ENCODE data around the gene CHFR.
"Not testable (repeated sequence)": the region's sequence is repeated elsewhere in the genome, so short reads cannot be mapped to it uniquely, and the experiment has no call there.

Gene CHFR

DNA sequence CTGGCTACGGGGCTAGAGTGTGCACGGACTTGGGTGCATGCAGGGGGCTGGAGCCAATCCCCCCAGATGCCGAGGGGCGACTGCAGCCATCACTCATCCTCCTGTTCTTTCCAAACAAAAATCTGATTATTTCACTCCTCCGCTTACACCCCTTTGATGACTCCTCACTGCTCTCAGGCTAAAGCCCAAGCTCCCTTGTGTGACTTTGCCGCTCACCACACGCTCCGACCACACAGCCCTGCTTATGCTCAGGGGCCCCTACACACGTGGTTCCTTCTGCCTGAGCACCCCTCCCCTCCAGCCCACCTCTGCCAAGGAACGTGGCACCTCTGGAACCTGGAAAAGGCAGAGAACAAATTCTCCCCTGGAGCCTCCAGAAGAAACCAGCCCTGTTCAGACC is 13.7 kb downstream of the CHFR start:
- no peak for DNase-seq

DNA sequence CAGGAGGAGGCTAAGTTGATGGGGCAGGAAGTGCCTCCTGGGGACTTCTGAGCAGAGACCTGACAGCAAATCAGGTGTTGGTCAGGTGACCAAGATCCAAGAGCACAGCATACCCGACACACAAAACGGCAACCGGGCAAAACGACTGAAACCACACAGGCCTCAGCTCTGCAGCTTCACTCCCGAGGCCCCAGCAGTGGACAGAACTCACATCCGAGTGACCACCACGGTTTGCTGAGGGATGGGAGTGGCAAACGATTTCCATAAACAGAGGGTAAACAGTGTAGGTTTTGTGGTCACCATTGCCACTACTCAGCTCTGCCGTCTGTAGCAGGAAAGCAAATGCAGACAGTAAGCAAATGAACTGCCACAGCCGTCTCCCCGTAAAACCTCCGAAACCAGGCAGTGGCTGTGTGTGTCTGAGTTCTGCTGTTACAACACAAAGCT is 14.4 kb downstream of the CHFR start:
- no peak for DNase-seq

DNA sequence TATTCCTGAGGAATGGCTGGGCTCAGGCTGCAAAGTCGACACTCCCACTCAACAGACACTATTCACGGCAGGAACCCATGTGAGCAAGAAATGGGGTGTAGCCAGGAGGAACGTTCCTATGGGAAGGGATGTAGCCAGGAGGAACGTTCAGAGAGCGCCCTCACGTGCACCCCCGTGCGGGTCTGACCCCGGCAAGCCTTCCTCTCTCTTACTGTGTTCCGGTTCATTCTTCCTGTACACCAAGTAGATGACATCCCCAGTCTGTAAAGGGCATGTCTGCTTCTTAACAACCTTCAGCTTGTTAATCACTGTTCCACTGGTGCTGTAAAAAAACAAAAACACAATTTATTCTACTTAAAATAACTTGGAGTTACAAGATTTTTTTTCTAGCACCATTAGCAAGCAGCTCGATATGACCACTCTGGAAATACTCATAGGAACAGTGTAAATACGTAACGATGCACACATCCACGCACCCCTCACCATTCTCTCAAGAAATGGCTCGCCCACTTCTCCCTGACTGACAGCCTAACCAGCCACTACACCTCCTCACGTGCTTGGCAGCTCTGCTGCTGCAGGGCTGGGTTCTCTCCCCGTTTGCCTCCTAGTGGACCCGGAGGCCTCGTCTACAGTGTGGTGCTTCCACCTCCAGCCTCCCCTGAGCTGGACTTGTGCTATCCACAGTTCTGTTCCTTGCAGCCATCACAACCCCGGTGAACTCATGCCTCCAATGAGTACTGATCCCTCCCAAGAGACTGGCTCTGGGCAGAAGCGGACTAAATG is 15.1 kb downstream of the CHFR start:
- no peak for DNase-seq

DNA sequence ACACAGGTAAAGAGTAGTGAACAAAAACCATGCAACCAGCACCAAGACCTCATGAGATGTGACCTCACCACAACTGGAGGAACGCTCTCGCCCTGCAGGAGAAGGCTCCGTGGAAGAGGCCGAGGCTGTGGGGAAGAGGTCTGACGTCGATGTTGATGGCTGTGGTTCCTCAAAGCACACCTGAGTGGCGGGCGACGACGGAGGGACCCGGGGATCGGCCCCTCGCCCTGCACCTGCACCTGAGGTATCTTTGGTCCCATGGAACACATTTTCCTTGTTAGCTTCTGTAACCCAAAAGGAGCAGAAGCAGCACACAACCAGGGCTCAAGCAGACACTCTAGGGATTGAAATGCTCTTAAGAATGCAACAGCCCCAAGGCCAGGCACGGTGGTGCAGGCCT is 17.9 kb downstream of the CHFR start:
- no peak for DNase-seq

DNA sequence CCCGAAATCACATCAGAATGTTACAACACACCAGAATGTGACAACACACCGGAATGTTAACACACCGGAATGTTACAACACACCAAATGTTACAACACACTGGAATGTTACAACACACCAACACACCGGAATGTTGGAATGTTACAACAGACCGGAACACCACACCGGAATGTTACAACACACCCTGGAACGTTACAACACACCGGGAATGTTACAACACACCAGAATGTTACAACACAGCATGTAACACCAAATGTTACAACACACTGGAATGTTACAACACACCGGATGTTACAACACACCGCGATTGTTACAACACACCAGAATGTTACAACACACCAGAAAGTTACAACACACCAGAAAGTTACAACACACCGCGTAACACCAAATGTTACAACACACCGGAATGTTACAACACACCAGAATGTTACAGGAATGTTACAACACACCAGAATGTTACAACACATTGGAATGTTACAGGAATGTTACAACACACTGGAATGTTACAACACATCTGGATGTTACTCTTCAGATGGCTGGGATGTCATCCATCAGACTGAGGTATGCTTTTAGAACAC is 21.1 kb downstream of the CHFR start:
- no peak for DNase-seq

DNA sequence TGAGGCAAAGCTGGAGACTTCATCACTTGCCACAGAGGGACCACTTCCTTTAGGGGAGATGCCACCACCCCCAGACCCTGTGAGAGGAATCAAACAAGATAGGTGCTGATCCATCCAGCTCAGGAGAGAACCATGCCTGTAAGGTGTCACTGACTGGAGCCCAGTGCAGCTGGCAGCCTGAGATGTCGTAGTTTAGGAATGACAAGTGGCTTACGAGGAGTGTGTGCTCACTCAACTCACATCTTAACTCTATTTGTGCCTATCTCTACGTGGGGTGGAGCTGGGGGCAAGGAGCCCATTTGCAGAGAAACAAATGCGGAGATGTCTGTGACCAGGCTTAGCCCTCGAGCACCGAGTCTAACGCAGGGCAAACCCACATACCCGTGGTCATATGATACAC is 25.8 kb downstream of the CHFR start:
- no peak for DNase-seq

DNA sequence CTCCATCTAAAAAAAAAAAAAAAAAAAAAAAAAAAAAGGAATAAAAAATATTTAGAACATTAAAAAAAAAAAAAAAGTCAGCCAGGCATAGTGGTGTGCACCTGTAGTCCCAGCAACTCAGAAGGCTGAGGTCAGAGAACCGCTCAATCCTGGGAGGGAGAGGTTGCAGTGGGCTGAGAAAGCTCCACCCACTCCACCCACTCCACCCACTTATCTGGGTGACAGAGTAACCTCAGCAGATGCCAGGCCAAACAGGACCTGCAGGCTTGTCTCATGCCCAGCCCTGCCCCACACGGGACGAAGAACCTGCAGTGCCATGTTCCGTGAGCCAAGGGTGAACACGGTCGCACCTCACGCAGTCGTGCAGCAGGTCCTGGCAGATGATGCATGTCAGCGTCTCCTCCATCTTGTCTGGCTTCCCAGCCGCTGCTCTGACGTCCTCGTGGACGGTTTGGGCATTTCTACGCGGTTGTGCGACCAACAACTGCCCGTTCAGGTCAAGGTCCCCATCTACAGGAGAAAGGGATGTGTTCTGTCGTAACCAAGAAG is 28.6 kb downstream of the CHFR start:
- no peak for DNase-seq

DNA sequence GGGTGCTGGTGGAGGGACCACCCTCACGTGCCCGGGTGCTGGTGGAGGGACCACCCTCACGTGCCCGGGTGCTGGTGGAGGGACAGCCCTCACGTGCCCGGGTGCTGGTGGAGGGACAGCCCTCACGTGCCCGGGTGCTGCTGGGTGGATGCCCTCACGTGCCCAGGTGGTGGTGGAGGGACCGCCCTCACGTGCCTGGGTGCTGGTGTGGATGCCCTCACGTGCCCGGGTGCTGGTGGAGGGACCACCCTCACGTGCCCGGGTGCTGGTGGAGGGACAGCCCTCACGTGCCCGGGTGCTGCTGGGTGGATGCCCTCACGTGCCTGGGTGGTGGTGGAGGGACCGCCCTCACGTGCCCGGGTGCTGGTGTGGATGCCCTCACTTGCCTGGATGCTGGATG is 30.4 kb downstream of the CHFR start:
- not testable (repeated sequence) for DNase-seq

DNA sequence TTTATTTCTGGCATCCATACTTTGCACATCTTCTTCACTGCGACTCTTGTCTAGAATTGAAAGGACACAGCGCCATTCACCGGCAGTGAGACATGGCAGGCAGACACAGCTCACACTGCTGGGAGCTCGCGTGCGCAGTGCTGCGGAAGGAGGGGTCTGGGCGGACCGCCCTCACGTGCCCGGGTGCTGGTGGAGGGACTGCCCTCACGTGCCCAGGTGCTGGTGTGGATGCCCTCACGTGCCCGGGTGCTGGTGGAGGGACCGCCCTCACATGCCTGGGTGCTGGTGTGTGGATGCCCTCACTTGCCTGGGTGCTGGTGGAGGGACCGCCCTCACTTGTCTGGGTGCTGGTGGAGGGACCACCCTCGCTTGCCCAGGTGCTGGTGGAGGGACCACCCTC is 30.8 kb downstream of the CHFR start:
- DNase-seq: no peak

DNA sequence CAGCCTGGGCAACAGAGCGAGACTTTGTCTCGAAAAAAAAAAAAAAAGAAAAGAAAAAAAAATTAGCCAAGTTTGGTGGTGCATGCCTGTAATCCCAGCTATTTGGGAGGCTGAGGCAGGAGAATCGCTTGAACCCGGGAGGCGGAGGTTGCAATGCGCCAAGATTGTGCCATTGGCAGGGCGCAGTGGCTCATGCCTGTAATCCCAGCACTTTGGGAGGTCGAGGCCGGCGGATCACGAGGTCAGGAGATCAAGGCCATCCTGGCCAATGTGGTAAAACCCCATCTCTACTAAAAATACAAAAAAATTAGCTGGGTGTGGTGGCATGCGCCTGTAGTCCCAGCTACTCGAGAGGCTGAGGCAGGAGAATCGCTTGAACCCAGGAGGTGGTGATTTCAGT is 32.2 kb downstream of the CHFR start:
- DNase-seq: not testable (repeated sequence)

DNA sequence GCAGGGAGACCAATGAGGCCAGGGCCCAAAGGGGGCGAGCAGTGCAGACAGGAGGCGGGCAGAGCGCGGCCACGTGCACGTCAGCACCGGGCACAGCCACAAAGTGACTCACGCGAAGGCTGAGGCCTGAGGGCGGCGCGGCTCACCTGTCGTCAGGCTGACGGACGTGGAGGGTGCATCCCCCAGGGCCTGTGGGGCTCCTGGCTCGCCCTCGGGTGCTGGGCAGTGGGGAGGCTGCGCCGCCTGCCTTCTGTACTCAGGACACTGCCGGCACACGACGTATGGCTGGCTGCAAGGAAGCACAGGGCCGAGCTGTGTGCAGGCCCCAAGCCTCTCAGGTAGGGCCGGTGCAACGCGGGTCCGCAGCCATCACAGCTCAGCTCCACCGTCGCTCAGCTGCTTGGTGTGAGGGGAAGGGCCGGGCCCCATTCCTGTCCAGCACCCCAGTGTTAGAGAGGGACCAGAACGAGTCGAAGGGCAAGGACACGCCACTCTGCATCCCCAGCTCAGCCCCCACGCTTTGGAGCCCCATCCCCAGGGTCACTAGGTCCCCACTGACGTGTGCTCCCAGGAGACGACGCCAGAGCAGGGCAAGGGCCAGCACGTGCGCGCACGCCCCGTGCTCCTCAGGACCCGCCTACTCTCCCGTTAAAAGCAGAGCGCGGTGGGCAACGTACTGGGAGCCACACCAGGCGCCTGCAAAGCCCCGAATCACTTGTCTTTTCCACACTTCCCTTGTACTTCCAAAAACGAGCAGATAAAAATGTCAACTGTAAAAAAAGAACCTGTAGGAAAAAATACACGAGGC is 33.9 kb downstream of the CHFR start:
- DNase-seq: no peak

DNA sequence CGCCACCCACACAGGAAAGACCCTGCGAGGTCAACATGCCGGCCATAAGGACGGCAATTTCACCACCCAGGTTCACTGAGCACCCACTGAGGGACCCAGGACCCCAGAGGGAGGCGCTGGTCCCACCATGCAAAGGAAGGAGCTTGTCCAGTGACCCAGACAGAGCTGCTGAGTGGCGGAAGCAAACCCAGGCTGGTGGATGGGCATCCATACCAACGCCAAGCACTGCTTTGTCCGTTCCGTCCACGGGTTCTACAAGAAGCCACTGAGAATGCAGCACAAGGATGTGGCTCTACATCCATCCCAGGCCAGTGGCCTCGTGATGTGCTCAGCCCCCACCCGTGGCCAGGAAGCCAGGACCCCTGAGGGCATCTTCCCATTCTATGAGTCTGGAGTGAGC is 34.9 kb downstream of the CHFR start:
- DNase-seq: no peak

DNA sequence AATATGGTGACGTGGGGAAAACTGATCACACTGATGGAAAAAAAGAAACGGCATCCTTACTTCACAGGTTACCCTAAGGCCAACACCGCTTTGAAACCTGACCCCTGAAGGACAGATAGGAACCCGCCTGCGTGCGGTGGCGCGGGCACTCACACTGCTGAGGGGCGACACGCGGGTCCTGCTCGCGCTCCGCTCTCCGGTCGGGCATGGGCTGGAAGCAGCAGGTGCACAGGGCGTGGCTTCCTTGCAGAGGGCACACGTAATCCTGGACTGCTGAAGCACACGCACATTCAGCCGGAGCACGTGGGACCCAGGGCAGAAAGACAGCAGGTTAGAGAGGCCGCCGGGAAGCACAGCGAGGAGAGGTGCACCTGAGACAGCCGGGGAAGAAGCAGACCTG is 35.9 kb downstream of the CHFR start:
- no peak for DNase-seq

DNA sequence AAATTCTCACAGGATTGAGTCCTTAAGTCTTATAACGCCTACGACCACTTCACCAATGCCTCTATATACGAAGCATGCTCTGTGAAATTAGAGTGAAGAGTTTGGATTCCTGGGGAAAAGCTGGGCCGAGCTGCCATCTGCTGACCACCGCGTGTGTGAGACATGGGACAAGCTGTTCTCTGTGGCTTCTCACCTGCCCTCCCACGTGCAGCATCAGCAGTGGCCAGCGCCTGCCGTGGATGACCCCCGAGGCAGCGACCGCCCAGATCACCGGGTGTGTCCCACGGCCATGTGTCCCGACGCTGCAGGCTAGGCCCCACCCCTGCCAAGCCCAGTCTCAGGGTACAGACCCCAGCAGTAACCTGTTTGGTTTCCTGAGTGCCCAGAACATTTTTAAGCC is 37.1 kb downstream of the CHFR start:
- no peak for DNase-seq

DNA sequence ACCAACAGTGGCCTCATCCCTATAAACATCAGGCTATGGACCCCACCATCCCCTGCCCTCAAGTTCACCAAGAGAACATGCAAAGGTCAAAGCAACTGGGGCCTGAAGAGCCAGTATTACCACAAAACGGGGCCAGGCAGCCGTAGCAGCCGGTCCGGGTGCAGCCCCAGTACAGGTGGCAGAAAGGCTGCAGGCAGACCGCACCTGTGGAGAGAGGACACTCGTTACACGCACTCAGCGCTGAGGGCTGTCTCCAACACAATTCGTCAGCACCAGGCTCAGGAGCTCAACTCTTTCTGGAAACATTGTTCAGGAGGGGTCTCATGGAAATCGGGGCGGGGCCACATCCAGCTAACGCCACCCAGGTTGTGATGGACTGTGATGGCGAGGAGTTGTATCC is 38.9 kb downstream of the CHFR start:
- no peak for DNase-seq

DNA sequence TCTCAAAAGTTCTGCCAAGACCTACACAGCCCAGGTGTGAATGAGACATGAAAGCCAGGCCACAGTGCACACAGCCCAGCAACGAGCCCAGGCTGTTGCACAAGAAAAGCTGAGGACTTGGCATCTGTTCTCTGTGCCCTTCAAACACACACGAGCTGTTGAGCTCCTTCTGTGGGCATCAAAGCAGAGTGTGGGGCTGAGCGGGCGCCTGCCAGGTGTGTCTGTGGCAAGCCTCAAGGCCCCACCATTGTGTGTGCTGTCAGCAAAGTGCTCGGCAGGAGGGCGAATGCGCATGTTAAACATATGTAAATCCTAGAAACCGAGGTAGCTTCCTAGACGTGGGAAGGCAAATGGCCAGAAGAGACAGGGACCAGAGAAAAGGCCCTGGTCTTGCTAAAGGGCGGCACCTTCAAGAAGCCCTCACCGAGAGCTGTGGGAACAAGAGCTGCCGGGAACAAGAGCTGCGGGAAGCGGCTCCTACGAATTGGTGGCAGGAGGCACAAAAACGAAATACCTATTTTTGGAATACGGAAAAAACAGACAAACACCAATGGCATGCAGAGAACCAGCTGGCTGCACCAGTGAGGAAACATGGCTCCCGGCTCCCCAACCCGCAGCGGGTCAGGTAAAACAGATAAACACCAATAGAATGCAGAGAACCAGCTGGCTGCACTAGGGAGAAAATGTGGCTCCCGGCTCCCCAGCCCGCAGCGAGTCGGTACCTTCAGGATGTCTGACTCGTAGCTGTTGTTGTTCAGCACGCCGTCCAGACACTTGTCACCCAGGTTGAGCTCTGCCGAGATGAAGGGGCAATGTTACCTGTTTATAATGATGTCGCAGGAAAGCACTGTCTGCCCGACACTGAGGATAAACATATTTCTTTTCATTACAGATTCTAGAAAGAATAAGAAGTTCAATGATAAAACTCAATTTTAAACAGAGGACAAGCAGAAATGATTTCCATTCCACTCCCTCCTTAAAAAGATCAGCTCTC is 39.7 kb downstream of the CHFR start:
- DNase-seq: no peak

DNA sequence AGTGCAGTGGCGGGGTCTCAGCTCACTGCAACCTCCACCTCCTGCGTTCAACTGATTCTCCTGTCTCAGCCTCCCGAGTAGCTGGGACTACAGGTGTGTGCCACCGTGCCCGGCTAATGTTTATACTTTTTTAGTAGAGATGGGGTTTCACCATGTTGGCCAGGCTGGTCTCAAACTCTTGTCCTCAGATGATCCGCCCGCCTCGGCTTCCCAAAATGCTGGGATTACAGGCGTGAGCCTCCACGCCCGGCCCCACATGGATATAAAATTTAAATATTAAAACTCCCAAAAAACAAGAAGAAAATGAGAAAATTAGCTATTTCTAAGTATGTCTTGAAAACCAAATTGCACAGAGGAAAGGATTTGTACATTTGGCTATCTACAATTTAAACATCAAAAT is 42.7 kb downstream of the CHFR start:
- not testable (repeated sequence) for DNase-seq

DNA sequence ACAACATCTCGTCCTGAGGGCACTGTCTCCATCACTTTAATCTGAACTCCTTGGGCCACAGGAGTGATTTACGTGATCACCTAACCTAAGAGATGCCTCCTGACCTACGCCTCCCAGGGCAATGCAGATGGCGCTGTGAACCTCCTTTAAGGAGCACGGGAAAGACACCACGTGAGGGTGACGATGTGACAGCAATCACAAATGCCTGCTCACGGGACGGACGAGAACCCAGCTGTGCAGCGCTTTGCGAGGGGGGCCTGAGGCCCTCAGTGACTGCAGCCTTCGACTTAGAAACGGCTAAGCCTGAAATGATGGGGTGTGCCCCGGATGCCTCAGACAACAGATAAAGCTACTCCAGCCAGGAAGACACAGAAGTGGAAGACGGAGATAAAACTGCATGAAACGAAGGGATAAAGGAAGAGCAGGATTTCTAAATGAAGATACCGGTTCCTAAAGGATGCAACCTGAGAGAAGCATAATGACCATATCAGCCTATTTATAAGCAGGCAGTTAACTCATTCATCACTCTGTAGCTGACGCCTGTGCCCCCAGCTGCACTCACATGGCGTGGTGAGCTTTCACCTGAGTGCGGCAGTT is 44.9 kb downstream of the CHFR start:
- no peak for DNase-seq

DNA sequence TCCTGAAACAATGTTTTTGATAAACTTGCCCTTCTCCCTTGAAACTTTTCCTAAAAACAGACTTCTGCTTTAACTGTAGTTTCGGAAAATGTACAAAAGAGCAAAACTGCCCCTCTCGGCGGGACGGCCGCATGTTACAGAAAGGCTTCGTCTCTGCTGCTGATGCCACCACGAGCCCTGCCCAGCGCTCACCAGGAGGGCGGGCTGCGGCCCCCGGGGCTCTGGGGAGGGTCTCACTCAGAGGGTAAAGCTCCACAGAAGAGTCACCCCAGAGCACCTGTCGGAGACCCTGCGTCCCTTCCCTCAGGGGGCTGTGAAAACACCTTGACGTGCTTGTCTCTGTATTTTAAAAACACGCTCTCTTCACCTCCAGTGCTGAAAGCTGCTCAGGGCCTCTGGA is 46.3 kb downstream of the CHFR start:
- DNase-seq: no peak

DNA sequence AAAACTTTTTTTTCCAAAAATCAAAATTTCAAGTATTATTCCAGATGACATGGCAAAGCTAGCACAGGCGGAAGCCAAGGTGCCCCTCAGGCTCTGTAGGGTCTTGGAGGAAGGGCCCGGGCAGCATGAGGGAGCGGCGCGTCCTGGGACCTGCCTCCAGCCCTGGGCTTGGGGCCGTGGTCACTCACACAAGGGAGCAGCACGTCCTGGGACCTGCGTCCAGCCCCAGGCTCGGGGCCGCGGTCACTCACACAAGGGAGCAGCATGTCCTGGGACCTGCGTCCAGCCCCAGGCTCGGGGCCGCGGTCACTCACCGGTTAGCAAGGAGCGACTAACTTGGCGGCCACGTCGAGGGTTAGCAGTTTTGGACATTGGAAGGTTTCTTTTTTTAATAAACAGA is 46.9 kb downstream of the CHFR start:
- no peak for DNase-seq

DNA sequence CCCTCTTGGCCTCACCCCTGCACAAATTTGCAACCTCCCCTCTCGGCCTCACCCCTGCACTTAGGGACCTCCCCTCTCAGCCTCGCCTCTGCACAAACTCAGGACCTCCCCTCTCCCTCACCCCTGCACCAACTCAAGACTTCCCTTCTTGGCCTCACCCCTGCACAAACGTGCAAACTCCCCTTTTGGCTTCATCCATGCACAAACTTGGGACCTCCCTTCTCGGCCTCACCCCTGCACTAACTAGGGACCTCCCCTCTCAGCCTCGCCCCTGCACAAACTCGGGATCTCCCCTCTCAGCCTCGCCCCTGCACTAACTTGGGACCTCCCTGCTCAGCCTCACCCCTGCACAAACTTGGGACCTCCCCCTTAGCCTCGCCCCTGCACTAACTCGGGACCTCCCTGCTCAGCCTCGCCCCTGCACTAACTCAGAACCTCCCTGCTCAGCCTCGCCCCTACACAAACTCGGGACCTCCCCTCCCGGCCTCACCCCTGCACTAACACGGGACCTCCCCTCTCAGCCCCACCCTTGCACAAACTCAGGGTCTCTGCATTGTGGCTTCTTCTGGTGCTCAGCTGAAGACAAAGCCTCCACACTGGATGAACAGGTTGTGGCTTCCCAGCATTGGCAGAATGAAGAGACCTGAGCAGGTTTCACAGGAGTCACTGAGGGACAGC is 47.7 kb downstream of the CHFR start:
- DNase-seq: no peak
